Testis (tissue), 3 donors: ENCODE measurements around the gene PWWP2B. TPM values are rescaled to one million over a fixed set of nuclear protein-coding genes. Genes with fewer than 3 reads are reported as not detected.

Experiments
- DNase-seq: peaks from one replicate; pipeline ENCODE4 v3.0.0-alpha.2; 2019
- H3K27ac ChIP-seq, 2 donors: fragments of 200-600 bp; sonication (generic); one replicate each; pipeline ENCODE4 v1.5.1; 2019
- H3K27me3 ChIP-seq: fragments of 200-600 bp; sonication (generic); one replicate; pipeline ENCODE4 v1.5.1; 2019
- H3K36me3 ChIP-seq: fragments of 200-600 bp; sonication (generic); one replicate; pipeline ENCODE4 v1.5.1; 2017; ENCODE audit warnings: low read depth; ENCODE audit errors: missing control alignments
- H3K4me1 ChIP-seq: fragments of 200-600 bp; sonication (generic); one replicate; pipeline ENCODE4 v1.5.1; 2019
- H3K4me3 ChIP-seq, 2 donors: fragments of 200-600 bp; sonication (generic); one replicate each; pipeline ENCODE4 v1.5.1; 2017 to 2019
- H3K9me3 ChIP-seq: fragments of 200-600 bp; sonication (generic); one replicate; pipeline ENCODE4 v1.5.1; 2017
- POLR2A ChIP-seq: fragments of 450-650 bp; IDR thresholded peaks from one replicate; pipeline ENCODE4 v1.6.1; 2017; ENCODE audit warnings: antibody characterized with exemption, mild to moderate bottlenecking, moderate library complexity
- WGBS, 2 donors: methylation state at CpG; one replicate each; pipeline ENCODE4 v1.1.5; 2018; 5-methylcytosine and 5-hydroxymethylcytosine counted together
- intact Hi-C: fragments of 100-400 bp; cut with DNase I; formaldehyde crosslinking; loops from one replicate; pipeline ENCODE4 v1.15.1; 2023; ENCODE audit warnings: low total_unique reads
- polyA plus RNA-seq: library from polyadenylated mRNA; stranded (reverse); fragments of 350-450 nt; fragmentation: Illumina TruSeq; extraction: RNeasy Lipid Tissue Mini Kit (QIAGEN cat#74804); gene quantifications from one replicate; pipeline ENCODE4 v1.2.3, GENCODE V29; 2014; ENCODE audit warnings: low read depth, low replicate concordance; ENCODE audit not compliant: insufficient read depth
- total RNA-seq, 2 donors: library from RNA; depleted of rRNA; stranded (reverse); fragments of >200 nt; gene quantifications; one replicate each; pipeline ENCODE4 v1.2.3, GENCODE V29; 2016
- TF ChIP-seq, protein P1 (sequence below), 3 experiments: fragments of 450-650 bp in 2 of 3; fragments of 200-600 bp in 1 of 3; sonication (generic) in 1 of 3; IDR thresholded peaks; one replicate each; pipeline ENCODE4 v1.5.1; 2016 to 2019; ENCODE audit warnings: antibody characterized with exemption in 3 of 3, mild to moderate bottlenecking in 2 of 3, moderate library complexity in 1 of 3

PWWP2B gene
- total and polyA plus RNA-seq, 3 donors from 2014 or later: 16.0 to 45.1 (median 32.6) TPM

DNA sequence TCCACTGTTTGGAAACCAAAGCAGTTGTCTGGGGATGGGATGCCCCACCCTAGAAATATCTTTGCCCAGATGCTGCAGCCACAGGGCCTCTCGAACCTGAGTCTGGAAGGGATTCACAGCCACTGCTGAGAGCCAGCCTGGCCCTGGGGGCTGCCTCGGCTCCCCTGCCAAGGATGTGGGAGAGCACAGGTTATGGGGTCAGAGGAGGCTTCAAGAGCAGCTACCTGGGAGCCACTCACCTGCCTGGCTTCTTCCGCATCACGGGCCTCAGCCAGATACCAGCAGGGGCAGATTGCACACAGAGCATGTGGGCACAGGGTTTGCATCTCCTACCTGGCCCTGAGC, 5.4 kb upstream of the PWWP2B start:
- 72% methylated on average over 4 of the region's 4 CpGs; no CpG with 5 or more reads in 1 of the 2 donors for WGBS, 2 donors
- Histone ChIP-seq H3K9me3 (no peaks in the 10 kb centered on the region), H3K27ac (no peak overlapping the region), H3K27me3 (no peaks in the 10 kb centered on the region), H3K36me3 (no peaks in the 10 kb centered on the region), H3K4me1 (peaks cover 17% of the 10 kb centered on the region), H3K4me3 (no peak overlapping the region)
- no peak for DNase-seq
- TF ChIP-seq, protein P1, sequence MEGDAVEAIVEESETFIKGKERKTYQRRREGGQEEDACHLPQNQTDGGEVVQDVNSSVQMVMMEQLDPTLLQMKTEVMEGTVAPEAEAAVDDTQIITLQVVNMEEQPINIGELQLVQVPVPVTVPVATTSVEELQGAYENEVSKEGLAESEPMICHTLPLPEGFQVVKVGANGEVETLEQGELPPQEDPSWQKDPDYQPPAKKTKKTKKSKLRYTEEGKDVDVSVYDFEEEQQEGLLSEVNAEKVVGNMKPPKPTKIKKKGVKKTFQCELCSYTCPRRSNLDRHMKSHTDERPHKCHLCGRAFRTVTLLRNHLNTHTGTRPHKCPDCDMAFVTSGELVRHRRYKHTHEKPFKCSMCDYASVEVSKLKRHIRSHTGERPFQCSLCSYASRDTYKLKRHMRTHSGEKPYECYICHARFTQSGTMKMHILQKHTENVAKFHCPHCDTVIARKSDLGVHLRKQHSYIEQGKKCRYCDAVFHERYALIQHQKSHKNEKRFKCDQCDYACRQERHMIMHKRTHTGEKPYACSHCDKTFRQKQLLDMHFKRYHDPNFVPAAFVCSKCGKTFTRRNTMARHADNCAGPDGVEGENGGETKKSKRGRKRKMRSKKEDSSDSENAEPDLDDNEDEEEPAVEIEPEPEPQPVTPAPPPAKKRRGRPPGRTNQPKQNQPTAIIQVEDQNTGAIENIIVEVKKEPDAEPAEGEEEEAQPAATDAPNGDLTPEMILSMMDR (IDR thresholded peaks at IDR 0.05): no peak
- TF ChIP-seq POLR2A: no peak
- intact Hi-C loops: no loop called here

DNA sequence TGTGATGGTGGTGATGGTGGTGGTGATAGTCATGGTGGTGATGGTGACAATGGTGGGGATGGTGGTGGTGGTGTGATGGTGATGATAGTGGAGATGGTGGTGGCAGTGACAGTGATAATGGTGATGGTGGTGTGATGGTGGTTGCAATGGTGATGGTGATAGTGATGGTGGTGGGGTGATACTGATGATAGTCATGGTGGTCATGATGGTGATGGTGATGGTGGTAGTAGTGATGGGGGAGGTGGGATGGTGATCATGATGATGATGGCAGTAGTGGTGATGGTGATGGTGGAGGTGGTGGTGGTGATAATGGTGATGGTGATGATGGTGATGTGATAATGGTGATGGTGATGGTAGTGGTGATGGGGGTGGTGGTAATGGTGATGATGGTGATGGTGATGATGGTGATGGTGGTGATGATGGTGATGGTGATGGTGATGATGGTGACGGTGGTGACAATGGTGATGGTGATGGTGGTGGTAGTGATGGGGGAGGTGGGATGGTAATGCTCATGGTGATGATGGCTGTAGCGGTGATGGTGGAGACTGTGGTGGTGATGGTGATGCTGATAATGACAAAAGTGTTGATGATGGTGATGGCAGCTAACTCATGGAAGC, 4.7 kb upstream of the PWWP2B start:
- DNase-seq: no peak
- TF ChIP-seq, protein P1 (IDR thresholded peaks at IDR 0.05): no peak
- H3K4me1 ChIP-seq: peaks cover 17% of the 10 kb centered on the region
- intact Hi-C loops: no loop called here
- no peaks in the 10 kb centered on the region for H3K27me3 ChIP-seq
- H3K27ac ChIP-seq: no peak overlapping the region
- WGBS, 2 donors: 79 to 87% methylated on average over 2 of the region's 2 CpGs
- no peak overlapping the region for H3K4me3 ChIP-seq
- no peaks in the 10 kb centered on the region for H3K36me3 ChIP-seq
- H3K9me3 ChIP-seq: no peaks in the 10 kb centered on the region

DNA sequence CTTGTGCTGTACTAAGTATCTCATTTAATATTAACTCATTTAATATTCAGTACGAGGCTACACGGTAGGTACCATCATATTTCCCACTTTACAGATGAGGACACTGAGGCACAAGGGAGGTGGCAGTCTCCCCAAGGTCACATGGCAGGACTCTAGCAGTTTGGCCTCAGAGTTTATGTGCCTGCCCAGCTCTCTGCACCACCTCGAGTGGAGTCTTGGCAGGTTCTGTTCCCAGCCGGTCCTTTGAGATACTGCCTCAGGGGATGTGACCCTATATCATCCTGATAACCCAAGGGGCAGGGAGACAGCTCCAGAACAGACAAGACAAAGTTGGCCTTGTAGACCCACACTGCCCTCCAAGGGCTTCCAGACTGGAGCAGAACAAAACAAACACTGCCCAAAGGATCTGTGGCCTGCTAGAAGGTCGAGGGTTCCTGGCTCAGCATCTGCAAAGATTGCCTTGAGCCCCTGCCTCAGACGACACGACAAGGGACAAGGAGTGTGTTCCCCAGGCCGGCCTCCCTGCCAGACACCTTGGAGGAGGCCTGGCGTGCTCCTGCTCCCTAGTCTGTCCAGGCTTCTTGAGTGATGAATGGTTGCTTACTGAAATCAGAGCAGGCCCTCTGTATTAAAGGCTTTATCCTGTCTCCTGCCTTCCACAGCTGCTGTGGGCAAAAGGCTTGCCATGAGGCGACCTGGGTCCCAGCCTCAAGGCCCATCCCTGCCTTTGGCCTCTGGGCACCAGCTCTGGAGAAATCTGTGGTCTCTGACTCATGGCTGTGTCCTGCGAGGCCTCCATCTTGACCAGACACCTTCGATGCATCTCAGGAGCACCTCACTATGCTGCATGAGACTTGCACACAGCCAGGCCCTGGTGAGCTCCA, 3.9 kb upstream of the PWWP2B start:
- intact Hi-C loops: no loop called here
- TF ChIP-seq, protein P1 (IDR thresholded peaks at IDR 0.05): no peak
- no peak for TF ChIP-seq POLR2A
- Histone ChIP-seq H3K27ac (no peak overlapping the region), H3K36me3 (no peaks in the 10 kb centered on the region), H3K27me3 (no peaks in the 10 kb centered on the region), H3K4me1 (peaks cover 21% of the 10 kb centered on the region), H3K4me3 (no peak overlapping the region), H3K9me3 (no peaks in the 10 kb centered on the region)
- DNase-seq: no peak
- 74 to 83% methylated on average over 9 to 12 of the region's 12 CpGs for WGBS, 2 donors

DNA sequence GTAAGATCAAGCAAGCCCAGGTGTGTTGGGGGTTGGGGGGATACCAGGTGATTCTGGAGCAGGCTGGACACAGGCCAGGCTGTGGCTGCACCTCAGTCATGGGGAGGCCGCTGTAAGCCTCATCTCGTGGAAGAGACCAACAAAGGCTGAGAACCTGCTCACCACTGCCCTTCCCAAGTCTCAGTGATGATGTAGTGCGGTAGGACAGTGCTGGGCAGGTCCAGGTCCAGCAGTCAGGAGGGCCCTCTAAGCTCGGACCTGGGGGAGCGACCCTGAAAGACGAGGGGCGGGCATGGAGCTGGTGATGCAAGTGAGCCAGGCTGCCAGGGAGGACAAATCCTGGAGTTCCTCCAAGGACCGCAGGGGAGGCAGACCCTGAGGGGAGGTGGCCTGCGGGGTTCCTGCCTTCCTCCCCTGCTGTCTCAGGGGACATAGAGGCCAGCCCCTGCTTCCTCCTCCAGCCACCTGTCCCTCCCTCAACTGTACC, 3.3 kb upstream of the PWWP2B start:
- Histone ChIP-seq H3K27me3 (no peaks in the 10 kb centered on the region), H3K4me1 (peaks cover 24% of the 10 kb centered on the region), H3K27ac (no peak overlapping the region), H3K4me3 (no peak overlapping the region), H3K36me3 (no peaks in the 10 kb centered on the region), H3K9me3 (no peaks in the 10 kb centered on the region)
- no peak for TF ChIP-seq POLR2A
- TF ChIP-seq, protein P1 (IDR thresholded peaks at IDR 0.05): no peak
- 61 to 68% methylated on average over 4 to 9 of the region's 9 CpGs for WGBS, 2 donors
- DNase-seq: no peak
- intact Hi-C loops: no loop called here
